HG03095 (cell line): ENCODE results near the gene SRRD.

Experiments used
- ATAC-seq: cut with Tn5 transposase; IDR thresholded peaks from one replicate; pipeline ENCODE4 v1.9.1; 2021; ENCODE audit warnings: moderate library complexity; ENCODE audit not compliant: unreplicated experiment

SRRD gene

GRCh38 chr22:26452236-26453016 is 31.3 kb upstream of the SRRD start:
- ATAC-seq: no peak

GRCh38 chr22:26453216-26453615 is 30.5 kb upstream of the SRRD start:
- ATAC-seq: no peak

- no peak for ATAC-seq
Measured at GRCh38 chr22:26453812-26454500, 29.7 kb upstream of the SRRD start.

DNA sequence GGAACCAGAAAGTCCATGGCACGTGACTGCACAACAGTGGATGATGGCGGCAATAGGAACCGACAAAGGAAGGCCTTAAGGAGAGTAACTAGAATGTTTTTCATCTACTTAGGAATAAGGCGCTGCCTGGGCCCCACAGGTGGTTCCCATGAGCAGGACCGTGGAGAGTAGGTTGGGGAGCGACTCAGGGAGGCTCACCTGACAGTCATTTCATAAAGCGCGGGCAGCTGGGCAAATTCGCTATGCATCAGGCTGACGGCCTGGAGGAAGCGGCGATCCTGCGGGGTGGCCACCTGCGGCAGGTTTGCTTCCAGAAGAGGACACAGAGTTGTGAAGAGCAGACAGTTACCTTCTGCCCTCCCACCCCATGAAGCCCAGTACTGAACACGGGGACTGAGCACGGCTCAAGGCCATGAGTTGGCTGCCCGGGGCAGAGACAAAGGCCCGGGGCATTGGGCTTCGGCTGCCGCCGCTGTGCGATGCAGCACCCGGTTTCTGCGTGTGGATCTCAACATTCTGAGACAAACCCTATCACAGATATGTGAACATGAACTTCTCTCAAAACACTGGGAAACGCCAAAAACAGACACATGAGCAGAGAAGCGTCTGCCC is 25.9 kb upstream of the SRRD start:
- no peak for ATAC-seq

DNA sequence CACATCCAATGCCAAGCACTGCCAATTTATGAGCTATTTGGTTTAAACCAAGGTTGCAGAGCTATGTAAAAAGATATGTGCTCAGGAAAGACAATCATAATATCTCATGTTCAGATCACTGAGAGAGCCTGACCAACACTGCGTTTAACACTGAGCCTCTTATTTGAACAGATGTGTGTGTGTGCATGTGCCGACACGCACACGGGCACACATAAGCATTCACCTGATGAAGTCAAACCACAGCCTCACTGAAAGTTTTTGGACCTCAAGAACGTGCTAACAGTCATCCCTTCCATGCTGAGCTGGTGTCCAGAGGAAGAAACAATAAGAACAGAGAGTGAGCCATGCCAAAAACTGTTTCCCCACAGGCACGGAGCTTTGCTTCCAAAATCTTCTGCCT is 23.5 kb upstream of the SRRD start:
- no peak for ATAC-seq

GRCh38 chr22:26461188-26461810 is 22.4 kb upstream of the SRRD start:
- ATAC-seq: no peak

DNA sequence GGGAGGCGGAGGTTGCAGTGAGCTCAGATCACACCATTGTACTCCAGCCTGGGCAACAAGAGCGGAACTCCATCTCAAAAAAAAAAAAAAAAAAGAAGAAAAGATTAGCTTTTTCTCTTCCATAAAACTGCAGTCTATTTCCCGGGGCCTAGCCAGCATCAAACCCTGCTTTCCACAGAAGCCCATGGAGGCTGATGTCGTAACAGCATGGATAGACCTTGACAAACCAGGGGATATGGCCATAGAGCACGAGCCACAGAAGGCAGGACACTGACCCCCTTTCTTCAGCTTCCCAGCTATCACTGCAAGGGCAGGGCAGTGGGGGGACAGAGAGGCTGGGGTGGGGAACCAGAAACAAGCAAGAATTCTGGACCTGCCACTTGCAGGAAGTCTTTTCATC is 21.6 kb upstream of the SRRD start:
- no peak for ATAC-seq

DNA sequence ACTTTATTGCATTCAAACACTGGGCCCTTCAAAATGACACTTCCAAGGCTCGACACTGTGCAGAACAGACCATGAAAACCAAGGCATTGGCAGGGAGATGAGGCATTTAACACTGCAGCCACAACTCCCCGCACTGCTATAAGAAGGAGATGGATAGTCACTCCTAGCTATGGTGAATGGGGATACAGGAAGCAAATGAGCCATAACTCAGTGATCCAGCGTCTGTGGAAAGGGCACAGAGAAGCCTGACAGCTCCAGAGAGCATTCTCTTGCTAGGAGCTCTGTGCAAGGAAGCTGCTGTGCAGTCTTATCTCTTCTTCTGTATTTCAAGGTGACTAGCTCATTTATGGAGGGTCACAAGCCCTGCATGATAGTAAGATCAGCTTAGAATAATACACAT is 21.0 kb upstream of the SRRD start:
- ATAC-seq: no peak

DNA sequence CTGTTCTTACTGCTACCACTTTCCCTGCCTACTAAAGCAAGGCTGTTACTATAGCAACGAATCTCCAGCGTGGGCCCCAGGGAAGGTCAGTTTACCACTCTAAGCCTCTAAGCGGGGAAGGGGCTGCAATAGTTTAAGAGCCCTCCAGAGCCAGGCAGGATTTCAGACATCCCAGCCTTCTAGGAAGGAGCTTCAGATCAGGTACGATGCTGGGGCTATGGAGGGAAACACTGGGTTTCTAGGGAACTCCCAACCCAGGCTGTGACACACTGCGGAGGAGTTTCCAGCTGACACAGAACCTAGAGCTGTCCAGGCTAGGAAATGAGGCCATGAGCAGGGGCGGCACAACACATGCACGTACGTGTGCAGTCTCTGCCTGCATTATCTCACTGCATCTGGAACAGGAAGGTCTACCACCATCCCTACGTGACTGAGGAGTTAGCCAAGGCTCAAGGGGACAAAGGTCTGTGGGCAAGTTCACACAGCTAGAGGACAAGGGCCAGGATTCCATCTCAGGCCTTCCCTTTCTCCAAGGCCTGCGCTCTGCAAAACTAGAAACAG is 20.5 kb upstream of the SRRD start:
- no peak for ATAC-seq

DNA sequence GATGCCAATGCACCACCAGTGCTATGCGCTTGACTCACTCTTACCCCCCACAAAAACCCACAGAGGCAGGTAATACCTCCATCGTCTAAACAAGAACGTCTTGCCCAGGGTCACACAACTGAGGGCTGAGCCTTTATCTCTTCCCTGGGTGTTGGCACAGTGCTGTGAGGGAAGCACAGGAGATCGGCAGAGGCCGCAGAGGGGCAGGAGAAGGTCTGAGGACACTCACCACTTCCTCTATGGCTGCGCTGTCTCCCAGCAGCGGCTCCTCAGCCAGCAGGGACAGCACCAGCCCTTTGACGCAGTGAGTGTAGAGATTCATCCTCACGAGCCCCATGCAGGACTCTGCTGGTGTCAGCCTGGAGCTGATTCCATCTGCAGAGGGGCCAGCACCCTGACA is 20.0 kb upstream of the SRRD start:
- no peak for ATAC-seq

- no peak for ATAC-seq
Measured at GRCh38 chr22:26464312-26464711, 19.4 kb upstream of the SRRD start.

- no peak for ATAC-seq
Measured at GRCh38 chr22:26466196-26466595, 17.5 kb upstream of the SRRD start.

- ATAC-seq: no peak
Measured at GRCh38 chr22:26470807-26471206, 12.9 kb upstream of the SRRD start.

DNA sequence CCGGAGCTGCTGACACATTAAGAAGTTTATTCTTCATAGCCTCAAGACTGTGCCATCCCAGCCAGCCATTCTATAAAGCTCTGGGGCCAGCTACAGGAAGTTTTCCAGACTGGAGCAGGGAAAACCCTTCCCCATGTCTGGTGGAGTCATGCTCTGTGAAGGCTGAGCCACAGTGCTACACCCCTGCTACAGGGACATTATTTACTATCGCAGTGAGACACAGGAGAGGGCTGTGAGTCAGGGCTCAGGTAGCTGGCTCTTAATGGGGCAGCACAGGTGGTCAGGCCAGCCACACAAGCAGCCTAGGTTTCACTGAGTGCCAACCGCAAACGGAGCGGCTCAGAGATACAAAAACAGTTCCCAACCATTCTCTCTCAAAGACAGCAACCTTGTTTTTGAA is 12.2 kb upstream of the SRRD start:
- no peak for ATAC-seq

- no peak for ATAC-seq
Measured at GRCh38 chr22:26474682-26475081, 9.0 kb upstream of the SRRD start.

DNA sequence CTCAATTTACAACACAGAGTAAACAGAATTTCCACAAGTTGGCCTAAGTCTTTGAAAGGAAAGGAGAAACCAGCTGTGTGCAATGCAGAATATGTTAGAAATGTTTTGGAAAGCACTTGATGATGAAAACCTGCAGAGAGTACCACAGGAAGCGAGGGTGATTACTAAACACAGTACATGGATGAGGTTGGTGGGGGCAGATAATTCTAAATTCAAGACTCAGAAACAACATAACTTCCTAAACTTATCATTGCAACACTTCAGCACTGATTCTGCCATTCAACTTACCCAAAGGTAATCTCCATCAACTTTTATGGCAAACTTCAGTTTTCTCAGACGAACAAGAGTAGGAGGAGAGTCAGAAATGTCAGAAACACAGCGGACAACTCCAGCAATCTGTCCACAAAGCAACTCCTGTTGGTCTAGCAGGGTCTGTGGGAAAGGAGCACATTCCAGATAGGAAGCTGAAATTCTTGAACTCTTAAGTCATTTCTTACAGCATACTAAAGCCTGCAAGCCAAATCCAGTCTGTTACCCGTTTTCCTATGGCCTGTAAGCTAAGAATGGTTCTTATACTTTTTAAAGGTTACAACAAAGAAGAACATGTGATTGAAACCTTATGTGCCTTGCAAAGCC is 6.9 kb upstream of the SRRD start:
- ATAC-seq: no peak

GRCh38 chr22:26477341-26477731 is 6.3 kb upstream of the SRRD start:
- ATAC-seq: no peak

- ATAC-seq: no peak
Measured at GRCh38 chr22:26479043-26479791, 4.5 kb upstream of the SRRD start.

DNA sequence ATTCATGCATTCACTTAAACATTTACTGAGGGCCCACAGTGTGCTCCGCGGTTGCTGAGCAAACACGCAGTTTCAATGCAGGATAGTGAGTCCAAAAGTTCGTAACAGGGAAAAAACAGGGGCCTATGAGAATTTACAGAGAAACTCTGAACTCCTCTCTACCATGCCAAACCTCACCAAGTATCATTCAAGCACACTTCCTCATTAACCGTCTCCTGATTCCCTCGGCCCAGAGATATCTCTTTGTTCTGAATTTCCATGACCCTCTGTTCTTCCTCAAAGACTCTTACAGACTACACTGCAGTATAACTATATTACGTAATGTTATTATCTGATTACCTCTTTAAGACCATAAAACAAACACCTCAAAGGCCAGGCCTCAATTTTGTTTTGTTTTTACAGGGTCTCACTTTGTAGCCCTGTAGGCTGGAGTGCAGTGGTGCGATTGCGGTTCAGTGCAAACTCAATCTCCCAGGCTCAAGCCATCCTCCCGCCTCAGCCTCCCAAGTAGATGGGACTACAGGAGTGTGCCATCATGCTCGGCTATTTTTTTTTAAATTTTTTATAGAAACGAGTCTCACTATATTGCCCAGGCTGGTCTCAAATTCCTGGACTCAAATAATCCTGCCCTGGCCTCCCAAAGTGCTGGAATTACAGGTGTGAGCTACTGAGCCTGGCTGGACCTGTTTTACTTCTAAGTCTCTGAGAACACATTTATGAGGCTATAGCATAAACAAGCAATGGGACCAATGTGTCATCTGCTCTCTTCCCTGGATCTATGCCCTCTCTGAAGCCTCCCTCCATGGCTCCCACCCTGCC is 3.7 kb upstream of the SRRD start:
- no peak for ATAC-seq

DNA sequence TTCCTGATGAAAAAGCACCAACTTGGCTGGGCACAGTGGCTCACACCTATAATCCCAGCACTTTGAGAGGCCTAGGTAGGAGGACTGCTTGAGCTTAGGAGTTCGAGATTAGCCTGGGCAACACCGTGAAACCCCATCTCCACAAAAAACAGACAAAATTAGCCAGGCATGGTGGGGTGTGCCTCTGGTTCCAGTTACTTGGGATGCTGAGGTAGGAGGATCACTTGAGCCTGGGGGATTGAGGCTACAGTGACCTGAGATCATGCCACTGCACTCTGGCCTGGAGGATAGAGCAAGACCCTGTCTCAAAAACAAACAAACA is 3.1 kb upstream of the SRRD start:
- ATAC-seq: no peak
